Erythroblast (primary cell): ENCODE results near the gene SEPTIN8.

Experiments used
- DNase-seq, 2 experiments: peaks; one replicate each; lab custom pipeline; 2025; lab: John Stamatoyannopoulos, UW
- GATA1 ChIP-seq: IDR thresholded peaks from 2 replicates; pipeline ENCODE4 v1.6.1; 2011; ENCODE audit warnings: low read depth, mild to moderate bottlenecking, control low read depth, low read length, moderate library complexity
- POLR2A ChIP-seq: IDR thresholded peaks from 2 replicates; pipeline ENCODE4 v1.6.1; 2011; ENCODE audit warnings: mild to moderate bottlenecking, low read length

The SEPTIN8 gene

DNA sequence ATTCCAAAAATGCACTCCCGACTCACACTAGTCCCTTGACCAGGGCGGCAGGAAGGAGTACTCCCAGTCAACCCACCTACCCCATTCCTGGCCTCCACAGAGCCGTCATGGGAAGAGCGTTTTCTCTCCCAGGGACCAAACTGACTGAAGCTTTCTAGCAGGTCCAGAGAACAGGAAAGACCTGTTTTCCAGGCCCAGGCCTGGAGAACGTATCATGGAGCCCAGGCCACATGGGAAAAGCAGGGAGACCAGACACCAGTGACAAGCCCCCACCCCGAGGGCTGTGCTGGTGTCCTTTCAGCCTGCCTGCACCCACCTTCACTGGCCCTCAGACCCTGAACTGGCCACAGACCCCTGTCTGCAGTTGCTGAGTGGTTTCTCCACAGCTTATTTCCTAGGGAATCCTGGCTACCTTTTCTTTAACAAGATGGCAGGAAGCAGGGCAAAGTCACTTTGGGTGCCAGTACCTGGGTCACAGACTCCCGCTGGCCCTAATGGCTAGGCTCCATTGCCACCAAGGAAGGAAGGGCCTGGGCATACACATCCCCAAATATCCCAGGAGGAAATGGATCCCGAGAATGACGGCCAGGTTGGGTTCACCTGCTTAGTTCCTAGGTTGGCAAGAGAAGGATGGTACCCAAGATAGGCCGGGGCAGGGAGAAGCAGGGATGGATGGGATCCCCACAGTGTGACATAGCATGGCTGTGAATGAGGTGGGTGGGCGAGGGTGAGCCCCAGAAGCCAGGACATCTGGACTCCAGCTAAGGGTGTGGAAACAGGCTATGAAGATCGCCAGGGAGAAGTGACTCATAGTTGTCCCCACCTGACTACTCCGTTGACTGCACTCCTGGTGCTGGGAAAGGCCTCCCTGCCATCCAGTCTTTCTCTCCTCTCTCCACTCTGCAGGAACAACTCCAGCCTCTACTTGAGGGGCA lies 17.7 kb downstream of the SEPTIN8 start:
- no peak for TF ChIP-seq GATA1
- no peak for DNase-seq

DNA sequence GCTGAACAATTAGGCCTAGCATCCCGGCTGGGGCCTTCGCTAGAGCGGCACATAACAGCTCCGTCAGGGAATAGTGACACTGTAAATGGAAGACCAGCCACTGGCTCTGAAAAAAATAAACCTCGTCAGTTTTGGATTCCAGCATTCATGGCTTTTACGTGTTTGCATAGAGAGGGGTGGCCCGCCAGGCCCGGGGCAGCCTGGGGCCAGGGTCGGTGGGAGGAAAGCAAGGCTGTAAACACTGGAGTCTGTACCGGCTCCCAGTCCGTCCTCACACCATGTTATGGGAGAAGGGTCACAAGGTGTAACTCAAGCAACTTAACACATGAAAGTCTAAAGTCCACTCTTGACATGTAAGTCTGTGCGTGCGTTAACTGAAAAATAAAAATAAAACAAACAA lies 18.6 kb downstream of the SEPTIN8 start:
- no peak for DNase-seq
- TF ChIP-seq POLR2A (no peak), GATA1 (no peak)

DNA sequence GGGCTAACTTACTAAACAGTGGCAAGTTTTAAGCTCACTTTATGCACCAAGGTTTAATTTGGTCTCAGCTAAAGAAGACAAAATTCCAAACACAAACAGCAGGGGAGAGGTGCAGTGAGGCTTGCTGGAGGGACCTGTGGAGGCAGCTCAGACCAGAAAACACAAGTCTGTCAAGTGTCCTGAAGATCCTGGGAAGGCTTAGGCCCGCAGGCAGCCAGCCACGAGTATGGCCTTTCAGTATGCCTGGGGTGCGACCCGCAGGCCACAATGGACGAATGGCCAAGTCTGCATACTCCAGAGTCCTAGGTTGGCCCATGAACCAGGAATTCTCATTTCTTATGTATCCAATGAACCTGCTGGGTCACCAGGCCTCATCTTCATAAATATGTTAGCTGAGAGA lies 20.5 kb downstream of the SEPTIN8 start:
- no peak for DNase-seq
- no peak for TF ChIP-seq POLR2A
- TF ChIP-seq GATA1: no peak

DNA sequence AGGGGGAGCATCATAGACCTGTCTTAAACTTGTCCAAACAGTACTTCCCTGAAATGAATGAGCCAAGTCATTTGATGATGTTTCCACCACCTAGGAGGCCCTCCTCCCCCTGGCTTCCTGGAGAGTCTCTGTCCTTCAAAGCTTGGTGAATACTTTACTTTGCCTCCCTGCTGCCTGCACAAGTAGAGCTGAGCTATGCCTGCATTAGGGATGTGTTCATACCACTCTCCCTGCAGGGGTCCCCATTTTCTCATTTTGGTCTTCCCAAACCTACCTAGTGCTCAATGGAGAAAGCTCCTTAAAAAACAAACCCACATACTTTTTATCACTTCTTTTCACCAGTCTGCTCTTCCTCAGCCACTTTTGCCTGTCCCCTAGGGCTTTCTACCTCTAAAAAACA lies 22.1 kb downstream of the SEPTIN8 start:
- peak; percentile 15 to 40 for DNase-seq

DNA sequence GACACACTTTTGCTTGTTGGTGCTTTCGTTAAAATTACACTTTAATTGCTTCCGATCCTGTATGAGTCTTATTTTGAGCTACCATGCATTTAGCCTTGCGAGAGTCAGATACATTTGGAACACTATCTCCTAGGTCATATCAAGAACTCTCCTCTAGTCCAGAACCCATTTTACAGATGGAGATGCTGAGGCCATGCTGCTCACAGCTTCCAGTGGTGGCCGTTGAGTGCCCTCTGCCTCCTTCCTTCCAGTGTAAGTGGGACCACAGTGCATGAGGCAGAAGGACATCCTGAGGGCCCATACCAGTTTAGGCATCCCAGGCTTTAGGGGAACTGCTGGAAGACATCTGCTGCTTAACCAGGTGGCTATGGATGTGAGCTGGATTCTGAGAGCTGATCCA lies 22.9 kb downstream of the SEPTIN8 start:
- no peak for DNase-seq
- TF ChIP-seq GATA1: no peak
- no peak for TF ChIP-seq POLR2A

More for the DNA sequence above, 22.1 kb downstream of the SEPTIN8 start:
- TF ChIP-seq GATA1: no peak
- TF ChIP-seq POLR2A: no peak

DNA sequence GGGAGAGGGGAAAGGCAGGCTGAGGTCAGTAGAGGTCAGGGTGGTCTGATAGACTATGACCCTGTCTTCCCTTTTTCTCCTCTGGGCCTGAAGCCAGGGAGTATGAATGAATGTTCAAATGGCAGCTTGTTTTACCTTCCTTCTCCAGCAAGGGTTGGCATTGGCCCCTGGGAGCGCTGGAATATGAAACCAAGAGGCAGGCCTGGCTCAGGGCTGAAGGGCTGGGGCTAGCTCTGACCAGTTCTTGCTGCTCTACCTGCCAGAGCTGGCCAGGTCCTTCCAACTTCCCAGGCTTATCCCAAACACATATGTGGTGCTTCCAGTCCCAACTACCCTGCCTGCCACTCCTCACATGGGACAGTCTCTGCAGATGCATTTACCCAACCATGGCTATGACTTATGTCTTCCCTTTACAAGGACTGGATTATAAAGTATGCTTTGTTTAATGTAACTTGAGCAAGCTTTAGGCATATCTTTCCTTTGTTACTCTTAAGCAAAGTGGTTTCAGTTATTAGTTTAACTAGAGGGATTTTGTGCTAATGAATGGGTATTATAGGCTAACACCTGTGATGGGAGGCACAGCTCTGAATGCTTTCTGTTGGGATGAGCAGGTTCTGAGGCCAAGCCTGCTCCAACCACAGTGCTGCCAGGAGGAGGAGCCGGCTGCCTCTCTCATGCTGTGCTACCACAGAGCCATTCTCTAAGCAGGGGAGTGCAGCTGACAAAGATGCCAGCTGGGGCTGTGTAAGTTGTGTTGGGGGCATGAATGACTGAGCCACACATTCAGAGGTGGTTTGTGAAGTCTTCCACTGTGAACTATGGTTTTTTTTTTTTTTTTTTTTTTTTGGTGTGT lies 23.7 kb downstream of the SEPTIN8 start:
- TF ChIP-seq POLR2A: no peak
- no peak for TF ChIP-seq GATA1
- peak; percentile 20 to 42 for DNase-seq

DNA sequence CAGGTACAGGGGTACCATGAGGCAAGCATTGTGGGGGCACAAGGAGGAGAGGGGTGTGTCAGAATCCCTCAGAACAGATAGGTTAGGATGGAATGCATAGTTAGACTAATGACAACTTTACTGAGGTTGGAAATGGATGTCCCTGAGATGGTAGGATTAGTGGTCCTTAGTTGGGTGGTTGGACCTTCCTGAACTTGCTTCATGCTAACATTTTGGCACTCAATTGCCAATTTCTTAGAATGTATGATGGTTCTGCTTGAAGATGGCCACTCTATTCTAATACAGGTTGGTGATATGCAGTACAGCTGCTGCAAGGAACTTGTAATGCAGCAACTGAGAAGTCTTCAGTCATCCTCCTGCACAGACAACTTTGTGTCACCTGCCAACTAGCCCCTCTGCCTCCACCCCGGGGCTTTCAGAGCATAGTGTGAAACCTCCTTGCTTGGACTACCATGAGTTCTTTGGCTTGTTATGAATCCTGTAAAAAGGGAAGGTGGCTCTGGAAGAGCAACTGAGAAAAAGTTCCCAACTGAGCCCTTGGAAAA lies 24.4 kb downstream of the SEPTIN8 start:
- TF ChIP-seq GATA1: no peak
- no peak for DNase-seq

DNA sequence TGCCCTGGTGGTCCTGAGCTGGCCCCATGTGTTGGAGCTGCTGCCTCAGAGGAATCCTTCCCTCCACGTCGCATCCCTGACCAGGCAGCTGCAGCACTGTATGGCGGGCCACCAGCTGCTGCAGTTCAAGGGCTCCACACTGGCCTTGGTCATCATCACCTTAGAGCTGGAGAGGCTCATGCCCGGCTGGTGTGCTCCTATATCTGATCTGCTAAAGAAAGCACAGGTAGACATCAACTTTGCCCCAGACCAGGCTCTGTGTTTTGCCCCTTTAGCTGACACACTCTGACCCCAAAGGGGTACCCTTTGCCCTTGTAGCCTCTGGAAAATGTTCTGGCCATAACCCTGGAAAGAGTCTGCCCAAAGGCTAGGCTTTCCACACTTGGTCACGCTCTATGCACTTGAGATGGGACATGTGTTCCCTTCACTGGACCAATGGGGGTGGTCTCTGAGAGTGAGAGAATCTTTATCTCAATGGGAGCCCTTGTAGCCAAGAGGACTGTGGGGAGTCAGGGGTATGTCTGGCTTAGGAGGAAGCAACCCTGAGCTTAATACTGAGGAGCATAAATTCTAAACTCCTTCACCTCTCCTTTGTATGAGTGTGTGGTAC lies 25.0 kb downstream of the SEPTIN8 start:
- TF ChIP-seq POLR2A (no peak), GATA1 (no peak)
- DNase-seq: no peak

DNA sequence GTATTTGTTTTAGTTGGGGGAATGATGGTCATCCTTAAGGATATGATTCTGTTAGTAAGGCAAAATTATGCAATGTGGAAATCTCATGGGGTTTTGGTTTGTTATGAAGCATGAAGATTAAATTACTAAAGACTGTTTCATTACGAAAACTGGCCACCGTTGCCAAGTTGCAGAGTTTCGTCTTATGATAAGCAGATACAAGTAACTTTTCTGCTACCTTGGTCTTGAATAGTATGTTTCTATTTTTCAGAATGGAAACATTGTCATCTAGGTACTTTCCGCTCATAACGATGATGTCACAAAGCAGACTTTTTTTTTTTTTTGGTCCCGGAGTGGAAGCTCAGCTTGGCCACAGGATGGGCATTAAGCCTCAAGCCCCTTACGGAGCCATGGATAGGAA lies 25.6 kb downstream of the SEPTIN8 start:
- DNase-seq: no peak
- TF ChIP-seq POLR2A: no peak
- no peak for TF ChIP-seq GATA1

DNA sequence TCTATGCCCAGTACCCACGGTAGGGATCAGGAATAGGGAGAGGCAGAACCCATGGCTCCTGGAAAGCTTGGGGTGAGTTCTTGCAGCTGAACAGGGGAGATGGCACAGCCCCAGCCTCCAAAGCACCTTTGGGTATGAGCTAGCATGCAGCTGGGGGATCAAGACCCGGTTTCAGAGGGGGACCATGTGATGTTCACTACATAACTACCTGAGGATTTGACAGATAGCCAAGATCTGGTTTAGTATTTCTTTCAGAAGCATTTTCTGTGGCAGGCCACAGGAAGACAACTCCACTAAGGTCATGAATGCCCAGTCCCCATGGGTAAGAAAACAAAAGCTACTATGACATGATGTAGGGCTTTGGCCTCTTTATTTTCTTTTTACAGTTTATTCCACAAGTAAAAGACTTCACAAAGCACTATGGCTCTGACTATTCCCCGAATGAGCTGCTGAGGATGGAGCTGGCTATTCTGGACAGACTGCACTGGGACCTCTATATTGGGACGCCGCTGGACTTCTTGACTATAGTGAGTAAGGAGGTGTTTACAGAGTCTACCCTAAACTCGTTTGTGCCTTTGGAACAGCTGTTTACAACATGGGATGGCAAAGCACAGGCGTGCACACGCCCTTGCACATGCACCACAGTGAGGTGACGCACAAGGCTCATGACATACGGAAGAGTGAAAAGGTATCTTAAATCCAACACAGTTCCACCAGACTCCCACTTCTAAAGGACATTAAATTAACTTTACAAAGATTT lies 26.4 kb downstream of the SEPTIN8 start:
- no peak for DNase-seq
- no peak for TF ChIP-seq GATA1
- no peak for TF ChIP-seq POLR2A

DNA sequence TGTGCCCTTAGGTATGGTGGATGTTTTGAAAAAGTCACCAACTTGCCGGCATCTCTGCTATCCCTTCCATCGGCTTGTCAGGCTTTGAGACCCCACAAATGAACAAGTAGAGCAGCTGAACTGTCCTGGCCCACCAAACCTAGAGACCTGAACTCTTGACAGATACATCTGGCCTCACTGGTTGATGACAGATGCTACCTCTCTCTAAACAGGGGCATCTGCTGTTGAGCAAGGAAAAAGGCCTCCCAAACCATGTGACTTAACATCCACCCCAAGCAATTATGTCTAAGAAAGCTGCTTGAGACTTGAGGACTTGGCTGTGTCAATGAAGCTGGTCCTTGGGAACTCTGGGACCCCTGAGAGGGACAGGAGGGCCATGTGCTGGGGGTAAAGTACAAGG lies 27.5 kb downstream of the SEPTIN8 start:
- no peak for DNase-seq
- TF ChIP-seq POLR2A (no peak), GATA1 (no peak)

DNA sequence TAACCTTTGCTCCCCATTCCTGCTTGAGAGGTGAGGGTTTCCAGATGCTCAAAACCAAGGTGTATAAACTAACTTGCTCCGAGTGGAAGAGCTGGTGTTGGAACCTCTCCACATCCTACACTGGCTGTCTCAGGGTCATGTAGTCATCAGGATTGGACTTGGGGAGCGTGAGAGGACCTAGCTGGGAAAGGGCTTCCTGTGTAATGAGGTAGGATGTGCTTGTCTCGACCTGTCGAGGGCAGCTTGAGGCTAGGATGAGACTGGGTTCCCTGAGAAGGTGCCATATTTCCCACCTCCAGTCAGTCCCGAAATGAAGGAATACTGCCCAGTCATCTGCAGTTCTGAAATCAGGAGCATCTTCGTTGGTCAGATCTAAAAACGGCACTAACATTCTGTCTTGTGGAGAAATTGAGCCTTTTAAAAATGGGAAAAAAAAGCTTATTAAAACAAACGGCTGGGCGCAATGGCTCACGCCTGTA lies 28.5 kb downstream of the SEPTIN8 start:
- DNase-seq: no peak
- TF ChIP-seq GATA1 (no peak), POLR2A (no peak)
